Astrocyte (in vitro differentiated cells and primary cell): Measurements from ENCODE around the gene XPNPEP3. TPM values are rescaled to one million over a fixed set of nuclear protein-coding genes. Genes with fewer than 3 reads are reported as not detected.

Experiments
- DNase-seq: peaks from one replicate; pipeline ENCODE4 v3.0.0-alpha.2; 2010; ENCODE audit warnings: low read depth
- FAIRE-seq: peaks from 2 replicates; lab custom pipeline; 2011; peaks lifted over from hg19 to GRCh38; lab: Jason Lieb, UNC
- H2AFZ ChIP-seq: 2 replicates; pipeline ENCODE4 v1.6.0; 2012; ENCODE audit warnings: low read depth, low read length, inconsistent platforms
- H3K27ac ChIP-seq: 2 replicates; pipeline ENCODE4 v1.5.1; 2011; ENCODE audit warnings: low read depth, low read length, inconsistent platforms
- H3K27me3 ChIP-seq: 2 replicates; pipeline ENCODE4 v1.6.0; 2011; ENCODE audit warnings: low read length, inconsistent platforms; ENCODE audit not compliant: insufficient read depth
- H3K36me3 ChIP-seq: 2 replicates; pipeline ENCODE4 v1.5.1; 2011; ENCODE audit warnings: low read length, inconsistent platforms; ENCODE audit not compliant: insufficient read depth
- H3K4me1 ChIP-seq: 2 replicates; pipeline ENCODE4 v1.5.1; 2011; ENCODE audit warnings: low read length, inconsistent platforms; ENCODE audit not compliant: insufficient read depth
- H3K4me2 ChIP-seq: 2 replicates; pipeline ENCODE4 v1.6.0; 2012; ENCODE audit warnings: low read length, inconsistent platforms
- H3K4me3 ChIP-seq: 2 replicates; pipeline ENCODE4 v1.5.1; 2011; ENCODE audit warnings: low read depth, mild to moderate bottlenecking, low read length, inconsistent platforms; ENCODE audit not compliant: insufficient read depth
- H3K79me2 ChIP-seq: 2 replicates; pipeline ENCODE4 v1.6.0; 2012; ENCODE audit warnings: mild to moderate bottlenecking, low read length, inconsistent platforms; ENCODE audit not compliant: insufficient read depth
- H3K9ac ChIP-seq: 2 replicates; pipeline ENCODE4 v1.6.0; 2012; ENCODE audit warnings: mild to moderate bottlenecking, low read length, inconsistent platforms
- H3K9me3 ChIP-seq: 2 replicates; pipeline ENCODE4 v1.5.1; 2012; ENCODE audit warnings: low read depth, mild to moderate bottlenecking, low read length, inconsistent platforms; ENCODE audit not compliant: insufficient read depth
- H4K20me1 ChIP-seq: 2 replicates; pipeline ENCODE4 v1.6.0; 2012; ENCODE audit warnings: low read length, inconsistent platforms; ENCODE audit not compliant: insufficient read depth
- H3K27ac Mint-ChIP-seq: one replicate; pipeline ENCODE4 v1.8.0; 2021; ENCODE audit warnings: mild to moderate bottlenecking, mixed read lengths; ENCODE audit not compliant: unreplicated experiment
- H3K27me3 Mint-ChIP-seq: one replicate; pipeline ENCODE4 v1.8.0; 2021; ENCODE audit warnings: low read depth, mixed read lengths; ENCODE audit not compliant: unreplicated experiment
- H3K36me3 Mint-ChIP-seq: one replicate; pipeline ENCODE4 v1.8.0; 2021; ENCODE audit warnings: low read depth, mixed read lengths; ENCODE audit not compliant: unreplicated experiment
- H3K4me1 Mint-ChIP-seq: one replicate; pipeline ENCODE4 v1.8.0; 2021; ENCODE audit warnings: low read depth, mixed read lengths; ENCODE audit not compliant: unreplicated experiment
- H3K4me3 Mint-ChIP-seq: one replicate; pipeline ENCODE4 v1.8.0; 2021; ENCODE audit warnings: mild to moderate bottlenecking, moderate library complexity, mixed read lengths; ENCODE audit not compliant: unreplicated experiment
- H3K9me3 Mint-ChIP-seq: one replicate; pipeline ENCODE4 v1.8.0; 2021; ENCODE audit warnings: mild to moderate bottlenecking, mixed read lengths; ENCODE audit not compliant: unreplicated experiment
- EZH2 ChIP-seq: IDR thresholded peaks from 2 replicates; pipeline ENCODE4 v1.6.1; 2012; ENCODE audit warnings: mild to moderate bottlenecking, low read length, inconsistent platforms; ENCODE audit not compliant: insufficient read depth
- total RNA-seq: library from RNA; stranded (reverse); gene quantifications from 2 replicates; pipeline ENCODE4 v1.2.1, GENCODE V29; 2021
- TF ChIP-seq, protein P1 (sequence below): IDR thresholded peaks from 2 replicates; pipeline ENCODE4 v1.5.1; 2011; ENCODE audit warnings: low read depth, mild to moderate bottlenecking, inconsistent platforms, low read length, moderate library complexity; ENCODE audit not compliant: insufficient read depth

The XPNPEP3 gene
- total RNA-seq, 1 donor from 2014 or later: 21.8 TPM

DNA sequence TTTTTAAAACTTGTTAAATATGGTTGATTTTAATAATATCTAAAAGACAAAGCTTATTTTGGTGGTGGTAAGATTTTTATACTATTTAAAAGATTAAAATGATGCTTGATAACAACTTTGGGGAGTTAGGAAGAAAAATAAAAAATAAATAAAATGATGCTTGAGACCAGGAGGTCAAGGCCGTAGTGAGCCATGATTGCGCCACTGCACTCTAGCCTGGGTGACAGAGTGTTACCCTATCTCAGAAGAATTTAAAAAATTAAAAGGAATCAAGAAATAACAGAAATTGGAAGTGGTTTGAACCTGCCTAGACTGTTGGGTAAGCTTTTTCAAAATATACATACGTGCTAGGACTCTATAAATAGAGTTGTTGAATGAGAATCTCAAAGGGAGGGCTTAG, 17.1 kb downstream of the XPNPEP3 start:
- no peaks in the 10 kb centered on the region for H3K9me3 Mint-ChIP-seq

DNA sequence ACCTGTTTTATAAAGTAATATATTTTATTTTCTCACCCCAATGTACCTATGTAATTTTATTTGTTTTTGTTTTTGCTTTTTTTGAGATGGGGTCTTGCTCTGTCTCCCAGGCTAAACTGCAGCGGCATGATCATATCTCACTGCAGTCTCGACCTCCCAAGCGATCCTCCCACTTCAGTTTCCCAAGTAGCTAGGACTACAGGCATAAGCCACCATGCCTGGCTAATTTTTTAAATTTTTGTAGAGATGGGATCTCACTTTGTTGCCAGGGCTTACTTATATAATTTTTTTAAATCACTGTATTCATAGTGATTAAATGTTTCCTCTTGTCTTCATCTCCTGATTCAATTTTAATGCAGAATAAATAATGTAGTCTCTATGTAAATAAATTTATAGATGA, 18.2 kb downstream of the XPNPEP3 start:
- H3K36me3 Mint-ChIP-seq: no peaks in the 10 kb centered on the region
- H3K4me3 ChIP-seq: no peak overlapping the region
- no peak overlapping the region for H3K27ac Mint-ChIP-seq
- H3K4me1 ChIP-seq: no peaks in the 10 kb centered on the region
- no peaks in the 10 kb centered on the region for H3K79me2 ChIP-seq
- no peaks in the 10 kb centered on the region for H3K9me3 Mint-ChIP-seq
- no peak overlapping the region for H2AFZ ChIP-seq
- no peaks in the 10 kb centered on the region for H4K20me1 ChIP-seq
- peaks cover 3% of the 10 kb centered on the region for H3K36me3 ChIP-seq
- no peak overlapping the region for H3K9ac ChIP-seq
- TF ChIP-seq, protein P1, sequence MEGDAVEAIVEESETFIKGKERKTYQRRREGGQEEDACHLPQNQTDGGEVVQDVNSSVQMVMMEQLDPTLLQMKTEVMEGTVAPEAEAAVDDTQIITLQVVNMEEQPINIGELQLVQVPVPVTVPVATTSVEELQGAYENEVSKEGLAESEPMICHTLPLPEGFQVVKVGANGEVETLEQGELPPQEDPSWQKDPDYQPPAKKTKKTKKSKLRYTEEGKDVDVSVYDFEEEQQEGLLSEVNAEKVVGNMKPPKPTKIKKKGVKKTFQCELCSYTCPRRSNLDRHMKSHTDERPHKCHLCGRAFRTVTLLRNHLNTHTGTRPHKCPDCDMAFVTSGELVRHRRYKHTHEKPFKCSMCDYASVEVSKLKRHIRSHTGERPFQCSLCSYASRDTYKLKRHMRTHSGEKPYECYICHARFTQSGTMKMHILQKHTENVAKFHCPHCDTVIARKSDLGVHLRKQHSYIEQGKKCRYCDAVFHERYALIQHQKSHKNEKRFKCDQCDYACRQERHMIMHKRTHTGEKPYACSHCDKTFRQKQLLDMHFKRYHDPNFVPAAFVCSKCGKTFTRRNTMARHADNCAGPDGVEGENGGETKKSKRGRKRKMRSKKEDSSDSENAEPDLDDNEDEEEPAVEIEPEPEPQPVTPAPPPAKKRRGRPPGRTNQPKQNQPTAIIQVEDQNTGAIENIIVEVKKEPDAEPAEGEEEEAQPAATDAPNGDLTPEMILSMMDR: no peak
- TF ChIP-seq EZH2: no peak
- H3K4me2 ChIP-seq: no peak overlapping the region
- no peak overlapping the region for H3K27ac ChIP-seq
- no peaks in the 10 kb centered on the region for H3K27me3 Mint-ChIP-seq
- no peaks in the 10 kb centered on the region for H3K27me3 ChIP-seq
- H3K4me3 Mint-ChIP-seq: no peak overlapping the region
- no peak for FAIRE-seq
- DNase-seq: no peak
- H3K4me1 Mint-ChIP-seq: no peaks in the 10 kb centered on the region
- H3K9me3 ChIP-seq: no peaks in the 10 kb centered on the region

More for the DNA sequence above, 17.1 kb downstream of the XPNPEP3 start:
- Histone ChIP-seq H3K4me3 (no peak overlapping the region), H3K9ac (no peak overlapping the region), H3K9me3 (no peaks in the 10 kb centered on the region), H3K36me3 (peaks cover 3% of the 10 kb centered on the region), H2AFZ (no peak overlapping the region), H3K27me3 (no peaks in the 10 kb centered on the region), H3K79me2 (no peaks in the 10 kb centered on the region), H4K20me1 (no peaks in the 10 kb centered on the region), H3K4me2 (no peak overlapping the region), H3K27ac (no peak overlapping the region), H3K4me1 (no peaks in the 10 kb centered on the region)
- TF ChIP-seq, protein P1: no peak
- no peak for TF ChIP-seq EZH2
- Mint-ChIP-seq H3K27ac (no peak overlapping the region), H3K4me3 (no peak overlapping the region), H3K27me3 (no peaks in the 10 kb centered on the region), H3K4me1 (no peaks in the 10 kb centered on the region), H3K36me3 (no peaks in the 10 kb centered on the region)
- no peak for FAIRE-seq
- DNase-seq: no peak

DNA sequence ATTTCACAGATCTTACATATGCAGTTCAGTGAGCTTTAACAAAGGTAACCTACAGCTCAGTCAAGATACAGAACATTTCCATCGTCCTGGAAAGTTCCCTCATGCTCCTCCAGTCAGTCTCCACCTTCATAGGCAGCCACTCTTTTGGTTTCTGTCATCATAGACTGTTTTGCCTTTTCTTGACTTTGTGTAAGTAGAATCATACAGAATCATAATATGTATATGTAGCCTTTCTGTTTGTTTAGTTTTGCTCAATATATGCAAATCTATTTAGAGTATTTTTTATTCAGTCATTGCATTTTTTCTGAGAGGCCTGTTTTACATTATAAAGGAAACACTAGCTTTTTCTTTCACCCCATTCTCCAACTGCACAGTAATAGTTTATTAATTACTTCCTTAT, 20.0 kb downstream of the XPNPEP3 start:
- Mint-ChIP-seq H3K9me3 (no peaks in the 10 kb centered on the region), H3K4me3 (no peak overlapping the region), H3K27me3 (no peaks in the 10 kb centered on the region), H3K4me1 (no peaks in the 10 kb centered on the region), H3K27ac (no peak overlapping the region), H3K36me3 (peaks cover 5% of the 10 kb centered on the region)
- Histone ChIP-seq H3K4me2 (no peak overlapping the region), H4K20me1 (no peaks in the 10 kb centered on the region), H3K27ac (no peak overlapping the region), H3K4me3 (no peak overlapping the region), H2AFZ (no peak overlapping the region), H3K9ac (no peak overlapping the region), H3K4me1 (no peaks in the 10 kb centered on the region), H3K36me3 (peaks cover 6% of the 10 kb centered on the region), H3K27me3 (no peaks in the 10 kb centered on the region), H3K79me2 (no peaks in the 10 kb centered on the region), H3K9me3 (no peaks in the 10 kb centered on the region)
- no peak for DNase-seq
- FAIRE-seq: no peak
- TF ChIP-seq EZH2: no peak
- TF ChIP-seq, protein P1: no peak
